Hepatic stellate cell (primary cell): ENCODE results near the gene ENG.
"Not testable (repeated sequence)": the region's sequence is repeated elsewhere in the genome, so short reads cannot be mapped to it uniquely, and the experiment has no call there.

Experiments
- DNase-seq: peaks from one replicate; pipeline ENCODE4 v3.0.0; 2011; ENCODE audit warnings: low spot score

ENG gene

GRCh38 chr9:127791085-127791484 lies 63.4 kb downstream of the ENG start:
- no peak for DNase-seq

- DNase-seq = no peak
Measured at GRCh38 chr9:127790094-127790855, 64.2 kb downstream of the ENG start.

GRCh38 chr9:127789179-127789578 lies 65.3 kb downstream of the ENG start:
- DNase-seq = no peak

GRCh38 chr9:127788337-127789011 lies 66.0 kb downstream of the ENG start:
- DNase-seq = no peak

GRCh38 chr9:127786773-127787104 lies 67.7 kb downstream of the ENG start:
- peak; percentile 71 for DNase-seq

- DNase-seq = peak; percentile 90
Measured at GRCh38 chr9:127785933-127786772, 68.3 kb downstream of the ENG start, which contains the start of gene CDK9. CDK9 (plus strand) TSS chr9:127786034; CDS start chr9:127786149, 115 bp downstream.

- DNase-seq = peak; percentile 96
Measured at GRCh38 chr9:127785023-127785932, 69.2 kb downstream of the ENG start.

GRCh38 chr9:127783111-127784008 lies 71.1 kb downstream of the ENG start:
- DNase-seq = no peak

- no peak for DNase-seq
Measured at GRCh38 chr9:127781806-127782205, 72.7 kb downstream of the ENG start.

GRCh38 chr9:127780909-127781308 lies 73.5 kb downstream of the ENG start:
- DNase-seq = not testable (repeated sequence)

- no peak for DNase-seq
Measured at GRCh38 chr9:127780126-127780885, 74.2 kb downstream of the ENG start.

GRCh38 chr9:127779136-127779981 lies 75.1 kb downstream of the ENG start:
- DNase-seq = no peak

GRCh38 chr9:127778280-127779135 lies 76.0 kb downstream of the ENG start, which contains the start of gene SH2D3C:
SH2D3C (minus strand) TSS chr9:127778666; CDS start chr9:127778627, 39 bp downstream.
- DNase-seq = no peak

GRCh38 chr9:127777368-127777980 lies 77.0 kb downstream of the ENG start:
- no peak for DNase-seq

- DNase-seq = no peak
Measured at GRCh38 chr9:127776924-127777289, 77.6 kb downstream of the ENG start.

- DNase-seq = no peak
Measured at GRCh38 chr9:127776195-127776923, 78.1 kb downstream of the ENG start.

- DNase-seq = no peak
Measured at GRCh38 chr9:127773981-127774380, 80.5 kb downstream of the ENG start.
